AG04450 (cell line): ENCODE data around the gene CPN1. TPM values are rescaled to one million over a fixed set of nuclear protein-coding genes. Genes with fewer than 3 reads are reported as not detected.

Experiments used
- CTCF ChIA-PET: fragments of 300-600, 350-600 bp; formaldehyde crosslinking; extraction: SDS; loops from one replicate; lab custom pipeline; 2022; ENCODE audit warnings: antibody characterized with exemption, inconsistent platforms; lab: Charles Lee
- POLR2A ChIA-PET: fragments of 350-600 bp; formaldehyde crosslinking; extraction: SDS; loops from one replicate; lab custom pipeline; 2021; ENCODE audit warnings: antibody characterized with exemption, inconsistent platforms; lab: Yijun Ruan, JAX
- DNase-seq: peaks from one replicate; pipeline ENCODE4 v3.0.0-alpha.2; 2011; ENCODE audit warnings: low read depth, low spot score
- H3K27ac ChIP-seq: one replicate; pipeline ENCODE4 v1.5.1; 2012; ENCODE audit warnings: low read depth, low read length, control low read depth
- H3K27me3 ChIP-seq: one replicate; pipeline ENCODE4 v1.6.0; 2012; ENCODE audit warnings: low read length; ENCODE audit not compliant: control insufficient read depth, insufficient read depth
- H3K4me3 ChIP-seq: 2 replicates; pipeline ENCODE4 v1.5.1; 2011; ENCODE audit warnings: mild to moderate bottlenecking, low read depth, low read length, control low read depth
- H3K9me3 ChIP-seq: 2 replicates; pipeline ENCODE4 v1.5.1; 2012; ENCODE audit warnings: low read length; ENCODE audit not compliant: control insufficient read depth, insufficient read depth
- polyA plus RNA-seq: library from polyadenylated mRNA; depleted of rRNA; stranded (reverse); fragments of >200 nt; gene quantifications from 2 replicates; pipeline ENCODE4 v1.2.3, GENCODE V29; 2011
- TF ChIP-seq, protein P1 (sequence below): IDR thresholded peaks from 2 replicates; pipeline ENCODE4 v1.5.1; 2011; ENCODE audit warnings: low read depth, low read length, control low read depth, inconsistent platforms

CPN1 gene
- polyA plus RNA-seq, 1 experiment, result not detected

GRCh38 chr10:100053686-100054460 lies 27.8 kb downstream of the CPN1 start:
- ChIA-PET CTCF (interaction anchor here (2.1 to 4.1 kb wide), 2 partner anchors 8 to 208 kb away, joined by 22 to 26 read pairs; no protein-coding TSS in a partner anchor), POLR2A (no interaction called here)
- TF ChIP-seq, protein P1, sequence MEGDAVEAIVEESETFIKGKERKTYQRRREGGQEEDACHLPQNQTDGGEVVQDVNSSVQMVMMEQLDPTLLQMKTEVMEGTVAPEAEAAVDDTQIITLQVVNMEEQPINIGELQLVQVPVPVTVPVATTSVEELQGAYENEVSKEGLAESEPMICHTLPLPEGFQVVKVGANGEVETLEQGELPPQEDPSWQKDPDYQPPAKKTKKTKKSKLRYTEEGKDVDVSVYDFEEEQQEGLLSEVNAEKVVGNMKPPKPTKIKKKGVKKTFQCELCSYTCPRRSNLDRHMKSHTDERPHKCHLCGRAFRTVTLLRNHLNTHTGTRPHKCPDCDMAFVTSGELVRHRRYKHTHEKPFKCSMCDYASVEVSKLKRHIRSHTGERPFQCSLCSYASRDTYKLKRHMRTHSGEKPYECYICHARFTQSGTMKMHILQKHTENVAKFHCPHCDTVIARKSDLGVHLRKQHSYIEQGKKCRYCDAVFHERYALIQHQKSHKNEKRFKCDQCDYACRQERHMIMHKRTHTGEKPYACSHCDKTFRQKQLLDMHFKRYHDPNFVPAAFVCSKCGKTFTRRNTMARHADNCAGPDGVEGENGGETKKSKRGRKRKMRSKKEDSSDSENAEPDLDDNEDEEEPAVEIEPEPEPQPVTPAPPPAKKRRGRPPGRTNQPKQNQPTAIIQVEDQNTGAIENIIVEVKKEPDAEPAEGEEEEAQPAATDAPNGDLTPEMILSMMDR, result no peak
- no peaks in the 10 kb centered on the region for H3K9me3 ChIP-seq
- H3K27me3 ChIP-seq, result peaks cover 28% of the 10 kb centered on the region
- H3K27ac ChIP-seq, result no peak overlapping the region
- DNase-seq, result no peak
- no peak overlapping the region for H3K4me3 ChIP-seq

DNA sequence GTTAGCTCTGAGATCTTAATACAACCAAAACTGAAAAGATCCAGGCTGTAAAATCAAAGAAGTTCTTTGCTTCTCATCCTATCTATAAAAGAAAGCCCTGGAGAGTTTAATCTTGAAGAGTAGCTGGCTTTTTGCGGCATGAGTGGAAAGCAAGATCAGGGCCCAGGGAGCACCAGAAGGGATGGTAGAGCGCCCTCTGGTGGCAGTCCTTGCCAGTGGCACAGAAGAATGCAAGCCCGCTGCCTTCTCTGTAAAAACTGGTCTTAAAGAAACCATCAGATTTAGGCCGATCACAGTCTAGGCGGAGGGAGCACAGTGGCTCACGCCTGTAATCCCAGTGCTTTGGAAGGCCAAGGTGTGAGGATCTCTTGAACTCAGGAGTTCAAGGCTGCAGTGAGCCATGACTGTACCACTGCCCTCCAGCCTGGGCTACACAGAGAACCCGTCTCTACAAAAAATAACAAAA lies 35.6 kb downstream of the CPN1 start:
- no peak overlapping the region for H3K27ac ChIP-seq
- no peaks in the 10 kb centered on the region for H3K27me3 ChIP-seq
- ChIA-PET POLR2A (interaction anchor here (0.7 kb wide), 1 partner anchor 200 kb away, joined by 4 read pairs; no protein-coding TSS in a partner anchor), CTCF (interaction anchor here (0.6 to 7.5 kb wide), 79 partner anchors 8 to 415 kb away, joined by 3 to 325 read pairs (median 4); partner anchors contain the start of genes COX15, CUTC, DNMBP and ERLIN1)
- H3K9me3 ChIP-seq, result no peaks in the 10 kb centered on the region
- TF ChIP-seq, protein P1, result peak; percentile 97
- DNase-seq, result peak; percentile 68
- no peak overlapping the region for H3K4me3 ChIP-seq

GRCh38 chr10:100045592-100045991 lies 36.1 kb downstream of the CPN1 start:
- no peak for DNase-seq
- POLR2A ChIA-PET, result interaction anchor here (0.7 kb wide), 1 partner anchor 200 kb away, joined by 4 read pairs; no protein-coding TSS in a partner anchor
- H3K27ac ChIP-seq, result no peak overlapping the region

DNA sequence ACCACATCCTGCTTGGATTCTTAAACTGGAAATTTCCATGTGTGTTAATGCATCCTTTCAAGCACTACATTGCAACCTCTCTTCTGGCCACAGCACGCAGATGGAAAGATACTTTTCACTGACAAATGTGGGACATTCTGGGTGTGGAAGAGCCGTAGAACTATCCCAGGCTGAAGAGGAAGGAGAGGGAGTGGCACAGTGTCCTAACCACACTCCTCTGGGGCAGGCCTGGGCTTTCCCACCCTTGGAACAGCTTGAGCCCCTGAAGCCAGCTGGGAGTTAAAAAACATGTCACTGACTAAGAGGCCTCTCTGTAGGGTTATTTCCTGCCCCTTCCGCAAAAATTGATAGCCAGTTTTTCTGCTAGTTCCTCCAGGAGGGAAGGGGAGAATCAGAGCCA lies 37.9 kb downstream of the CPN1 start:
- H3K27ac ChIP-seq, result peak overlapping the region; percentile 61
- H3K27me3 ChIP-seq, result no peaks in the 10 kb centered on the region
- TF ChIP-seq, protein P1, result no peak
- H3K4me3 ChIP-seq, result no peak overlapping the region
- ChIA-PET CTCF (interaction anchor here (2.9 to 7.5 kb wide), 4 partner anchors 10 to 194 kb away, joined by 26 to 325 read pairs (median 39); no protein-coding TSS in a partner anchor), POLR2A (interaction anchor here (0.6 to 0.7 kb wide), 2 partner anchors 101 to 329 kb away, joined by 3 to 4 read pairs; no protein-coding TSS in a partner anchor)
- no peaks in the 10 kb centered on the region for H3K9me3 ChIP-seq
- no peak for DNase-seq

More at GRCh38 chr10:100045592-100045991, 36.1 kb downstream of the CPN1 start:
- Histone ChIP-seq H3K27me3 (no peaks in the 10 kb centered on the region), H3K9me3 (no peaks in the 10 kb centered on the region), H3K4me3 (no peak overlapping the region)
- CTCF ChIA-PET, result interaction anchor here (0.6 to 7.5 kb wide), 80 partner anchors 8 to 415 kb away, joined by 3 to 325 read pairs (median 4); partner anchors contain the start of genes COX15, CUTC, DNMBP and ERLIN1
- TF ChIP-seq, protein P1, result no peak
